Raji (cell line): ENCODE measurements around the gene RGMB.

Experiments used
- POLR2A ChIP-seq: IDR thresholded peaks from 2 replicates; pipeline ENCODE4 v1.6.1; 2011; ENCODE audit warnings: low read depth, low read length, control low read depth; ENCODE audit not compliant: insufficient read depth

Gene RGMB

GRCh38 chr5:98777295-98777694 lies 3.8 kb downstream of the RGMB start:
- no peak for TF ChIP-seq POLR2A

GRCh38 chr5:98779264-98779877 lies 5.9 kb downstream of the RGMB start:
- TF ChIP-seq POLR2A: no peak

- TF ChIP-seq POLR2A: no peak
These were observed 6.9 kb downstream of the RGMB start for GRCh38 chr5:98780390-98780789.

GRCh38 chr5:98781520-98781919 lies 8.1 kb downstream of the RGMB start:
- TF ChIP-seq POLR2A: no peak

- no peak for TF ChIP-seq POLR2A
These were observed 8.5 kb downstream of the RGMB start for GRCh38 chr5:98781964-98782363.

GRCh38 chr5:98783051-98783649 lies 9.7 kb downstream of the RGMB start:
- no peak for TF ChIP-seq POLR2A

GRCh38 chr5:98784411-98784810 lies 10.9 kb downstream of the RGMB start:
- TF ChIP-seq POLR2A: no peak

GRCh38 chr5:98785244-98785643 lies 11.8 kb downstream of the RGMB start:
- no peak for TF ChIP-seq POLR2A

- TF ChIP-seq POLR2A: no peak
These were observed 12.9 kb downstream of the RGMB start for GRCh38 chr5:98786191-98786853.

- no peak for TF ChIP-seq POLR2A
These were observed 13.8 kb downstream of the RGMB start for GRCh38 chr5:98787131-98787719.

- TF ChIP-seq POLR2A: no peak
These were observed 15.6 kb downstream of the RGMB start for GRCh38 chr5:98789029-98789428.

GRCh38 chr5:98791001-98791519 lies 17.6 kb downstream of the RGMB start:
- TF ChIP-seq POLR2A: no peak

GRCh38 chr5:98791898-98792580 lies 18.6 kb downstream of the RGMB start:
- TF ChIP-seq POLR2A: no peak

GRCh38 chr5:98793223-98793622 lies 19.8 kb downstream of the RGMB start:
- no peak for TF ChIP-seq POLR2A

GRCh38 chr5:98794001-98794400 lies 20.5 kb downstream of the RGMB start:
- TF ChIP-seq POLR2A: no peak
